Sigmoid colon (tissue), 7 donors: ENCODE measurements around the gene PPL. TPM values are rescaled to one million over a fixed set of nuclear protein-coding genes. Genes with fewer than 3 reads are reported as not detected.

Experiments
- DNase-seq: peaks from one replicate; pipeline ENCODE4 v3.0.0-alpha.2; 2019
- H3K27ac ChIP-seq, 4 donors: fragments of 200-600 bp; sonication (generic); one replicate each; pipeline ENCODE4 v1.5.1; 2016 to 2019; ENCODE audit warnings: mild to moderate bottlenecking in 1 of 4
- H3K27me3 ChIP-seq, 3 donors: fragments of 200-600 bp; sonication (generic); one replicate each; pipeline ENCODE4 v1.5.1; 2019; ENCODE audit warnings: mild to moderate bottlenecking in 1 of 3
- H3K36me3 ChIP-seq, 4 donors: fragments of 200-600 bp; sonication (generic); one replicate each; pipeline ENCODE4 v1.5.1; 2016 to 2019
- H3K4me1 ChIP-seq, 4 donors: fragments of 200-600 bp; sonication (generic); one replicate each; pipeline ENCODE4 v1.5.1; 2017 to 2019
- H3K4me3 ChIP-seq, 4 donors: fragments of 200-600 bp; sonication (generic); one replicate each; pipeline ENCODE4 v1.5.1; 2017 to 2019; ENCODE audit warnings: mild to moderate bottlenecking in 2 of 4, moderate library complexity in 1 of 4
- H3K9me3 ChIP-seq, 4 donors: fragments of 200-600 bp in 3 of 4; sonication (generic) in 3 of 4; one replicate each; pipeline versions ENCODE4 v1.5.1 to v1.6.1; 2013 to 2019
- CTCF ChIP-seq, 4 experiments: fragments of 450-650 bp in 3 of 4; fragments of 200-600 bp in 1 of 4; IDR thresholded peaks; one replicate each; pipeline ENCODE4 v1.5.1; 2016 to 2019; ENCODE audit warnings: antibody characterized with exemption in 4 of 4, mild to moderate bottlenecking in 3 of 4, moderate library complexity in 2 of 4
- EP300 ChIP-seq, 4 donors: sonication (generic); formaldehyde crosslinking; IDR thresholded peaks; one replicate each; pipeline ENCODE4 v1.6.1; 2017; ENCODE audit warnings: antibody characterized with exemption in 4 of 4
- POLR2A ChIP-seq, 2 donors: fragments of 450-650 bp; IDR thresholded peaks; one replicate each; pipeline ENCODE4 v1.6.1; 2016; ENCODE audit warnings: antibody characterized with exemption in 2 of 2, mild to moderate bottlenecking in 2 of 2, moderate library complexity in 2 of 2
- POLR2AphosphoS5 ChIP-seq, 4 donors: sonication (generic); formaldehyde crosslinking; IDR thresholded peaks; one replicate each; pipeline ENCODE4 v1.6.1; 2017; ENCODE audit warnings: antibody characterized with exemption in 4 of 4
- WGBS, 2 donors: extraction: QIAGEN DNeasy Blood & Tissue Kit; methylation state at CpG; one replicate each; pipeline ENCODE4 v1.1.7; 2013; 5-methylcytosine and 5-hydroxymethylcytosine counted together
- intact Hi-C: fragments of 100-400 bp; cut with DNase I; formaldehyde crosslinking; loops from one replicate; pipeline ENCODE4 v1.15.1; 2023
- polyA plus RNA-seq, 3 donors: library from polyadenylated mRNA; stranded (reverse); fragments of 200-250 nt; gene quantifications; one replicate each; pipeline ENCODE4 v1.2.3, GENCODE V29; 2013
- total RNA-seq, 4 donors: library from RNA; depleted of rRNA; stranded (reverse); fragments of >200 nt; gene quantifications; one replicate each; pipeline ENCODE4 v1.1.0, GENCODE V29; 2016
- donor health status: healthy with polysubstance abuse.
- donor health status: Bipolar disorder and iron deficiency.
- donor health status: healthy.

Gene PPL
- total and polyA plus RNA-seq, 7 donors, result 4.6 to 42.9 (median 27.0) TPM

GRCh38 chr16:4892361-4893102, 44.4 kb downstream of the PPL start:
- no peak for TF ChIP-seq POLR2A (IDR thresholded peaks at IDR 0.05)
- no peak for TF ChIP-seq EP300 (IDR thresholded peaks at IDR 0.05)
- TF ChIP-seq CTCF (IDR thresholded peaks at IDR 0.05), result no peak
- TF ChIP-seq POLR2AphosphoS5 (IDR thresholded peaks at IDR 0.05), result no peak
- DNase-seq, result no peak

DNA sequence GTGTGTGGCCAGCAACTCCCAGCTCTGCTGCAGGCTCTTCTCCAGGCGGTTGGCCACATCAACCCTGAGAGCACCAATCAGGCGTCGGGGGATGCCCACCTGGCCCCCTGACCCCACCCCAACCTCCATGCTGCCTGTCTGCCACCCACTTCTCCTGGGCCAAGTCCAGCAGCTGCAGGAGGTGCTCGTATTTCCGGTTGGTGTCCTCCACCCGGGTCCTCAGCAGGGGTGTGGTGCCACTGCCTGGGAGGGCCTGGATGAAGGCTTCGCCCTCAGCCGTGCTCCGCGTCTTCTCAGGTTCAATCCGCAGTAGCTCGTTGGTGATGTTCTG, 45.1 kb downstream of the PPL start:
- no peak for DNase-seq
- no peak for TF ChIP-seq CTCF (IDR thresholded peaks at IDR 0.05)
- TF ChIP-seq POLR2AphosphoS5 (IDR thresholded peaks at IDR 0.05), result no peak
- no peak for TF ChIP-seq EP300 (IDR thresholded peaks at IDR 0.05)
- no peak for TF ChIP-seq POLR2A (IDR thresholded peaks at IDR 0.05)
- Histone ChIP-seq H3K9me3 (no peaks in the 10 kb centered on the region), H3K27ac (no peak overlapping the region), H3K4me3 (no peak overlapping the region), H3K27me3 (no peaks in the 10 kb centered on the region), H3K4me1 (peaks cover 0 to 16% (median 13%) of the 10 kb centered on the region in 4 donors), H3K36me3 (peaks cover 0 to 39% (median 7%) of the 10 kb centered on the region in 4 donors)
- 72 to 80% methylated on average over 12 of the region's 12 CpGs for WGBS, 2 donors
- intact Hi-C loops, result no loop called here

More at GRCh38 chr16:4892361-4893102, 44.4 kb downstream of the PPL start:
- Histone ChIP-seq H3K27ac (no peak overlapping the region), H3K36me3 (peaks cover 0 to 32% (median 3%) of the 10 kb centered on the region in 4 donors), H3K4me1 (peaks cover 0 to 16% (median 13%) of the 10 kb centered on the region in 4 donors), H3K9me3 (no peaks in the 10 kb centered on the region), H3K4me3 (no peak overlapping the region), H3K27me3 (no peaks in the 10 kb centered on the region)
- 57 to 72% methylated on average over 23 of the region's 23 CpGs for WGBS, 2 donors
- intact Hi-C loops, result no loop called here

GRCh38 chr16:4891097-4891885, 45.7 kb downstream of the PPL start:
- Histone ChIP-seq H3K36me3 (peaks cover 2 to 44% (median 11%) of the 10 kb centered on the region in 4 donors), H3K27ac (no peak overlapping the region), H3K4me3 (no peak overlapping the region), H3K9me3 (no peaks in the 10 kb centered on the region), H3K27me3 (no peaks in the 10 kb centered on the region), H3K4me1 (peaks cover 0 to 16% (median 13%) of the 10 kb centered on the region in 4 donors)
- no peak for TF ChIP-seq EP300 (IDR thresholded peaks at IDR 0.05)
- no peak for TF ChIP-seq POLR2AphosphoS5 (IDR thresholded peaks at IDR 0.05)
- TF ChIP-seq POLR2A (IDR thresholded peaks at IDR 0.05), result no peak
- no peak for TF ChIP-seq CTCF (IDR thresholded peaks at IDR 0.05)
- no peak for DNase-seq
- 91 to 92% methylated on average over 16 of the region's 16 CpGs for WGBS, 2 donors
- intact Hi-C loops, result no loop called here

DNA sequence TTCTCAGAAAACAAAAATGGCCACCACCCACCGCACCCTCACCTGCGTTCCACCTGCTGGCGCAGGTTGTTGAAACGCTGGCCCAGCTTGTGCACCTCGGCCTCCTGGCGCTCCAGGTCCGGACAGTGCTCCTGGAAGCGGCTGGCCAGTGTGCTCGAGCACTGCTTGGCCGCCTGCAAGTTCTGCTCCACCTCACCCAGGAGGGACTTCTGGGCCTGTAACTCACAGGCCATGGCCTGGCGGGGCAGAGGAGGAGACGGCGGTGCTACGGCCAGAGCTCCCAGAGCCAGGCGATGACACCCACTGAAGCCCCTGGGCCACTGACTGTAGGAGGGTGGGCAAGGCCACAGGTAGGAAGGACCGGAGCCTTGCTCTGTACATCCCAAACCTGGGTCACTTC, 46.3 kb downstream of the PPL start:
- Histone ChIP-seq H3K9me3 (no peaks in the 10 kb centered on the region), H3K27ac (no peak overlapping the region), H3K36me3 (peaks cover 8 to 50% (median 17%) of the 10 kb centered on the region in 4 donors), H3K4me3 (no peak overlapping the region), H3K4me1 (peaks cover 0 to 16% (median 13%) of the 10 kb centered on the region in 4 donors), H3K27me3 (no peaks in the 10 kb centered on the region)
- TF ChIP-seq POLR2AphosphoS5 (IDR thresholded peaks at IDR 0.05) (no peak), EP300 (IDR thresholded peaks at IDR 0.05) (no peak), CTCF (IDR thresholded peaks at IDR 0.05) (no peak), POLR2A (IDR thresholded peaks at IDR 0.05) (no peak)
- intact Hi-C loops, result no loop called here
- WGBS, 2 donors, result 95 to 96% methylated on average over 16 of the region's 16 CpGs
- no peak for DNase-seq
